ENCODE data around the gene AADAC. TPM values are rescaled to one million over a fixed set of nuclear protein-coding genes. Genes with fewer than 3 reads are reported as not detected.
"Not testable (repeated sequence)": the region's sequence is repeated elsewhere in the genome, so short reads cannot be mapped to it uniquely, and the experiment has no call there.

The AADAC gene, protein sequence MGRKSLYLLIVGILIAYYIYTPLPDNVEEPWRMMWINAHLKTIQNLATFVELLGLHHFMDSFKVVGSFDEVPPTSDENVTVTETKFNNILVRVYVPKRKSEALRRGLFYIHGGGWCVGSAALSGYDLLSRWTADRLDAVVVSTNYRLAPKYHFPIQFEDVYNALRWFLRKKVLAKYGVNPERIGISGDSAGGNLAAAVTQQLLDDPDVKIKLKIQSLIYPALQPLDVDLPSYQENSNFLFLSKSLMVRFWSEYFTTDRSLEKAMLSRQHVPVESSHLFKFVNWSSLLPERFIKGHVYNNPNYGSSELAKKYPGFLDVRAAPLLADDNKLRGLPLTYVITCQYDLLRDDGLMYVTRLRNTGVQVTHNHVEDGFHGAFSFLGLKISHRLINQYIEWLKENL
- not detected in 2 replicates for polyA plus RNA-seq
- polyA minus RNA-seq: not detected in 2 replicates

DNA sequence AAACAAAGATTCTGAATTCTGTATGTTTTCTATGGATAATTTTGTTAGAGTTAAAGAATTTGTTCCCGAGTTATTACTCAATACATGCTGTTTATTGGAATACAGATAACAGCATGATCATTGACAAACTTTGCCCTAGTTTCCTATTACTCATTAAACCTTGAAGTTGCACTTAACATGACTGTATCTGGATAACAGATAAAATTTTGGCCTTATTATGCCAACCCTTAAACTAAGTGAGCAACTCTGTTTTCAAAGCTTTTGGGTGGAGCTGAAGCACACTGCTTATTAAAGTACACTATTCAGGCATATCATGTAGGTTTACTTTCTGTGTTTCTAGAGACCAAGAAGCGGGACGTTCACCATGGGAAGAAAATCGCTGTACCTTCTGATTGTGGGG, at the start of gene AADAC:
AADAC (plus strand) TSS at position 318 of the 400 bp plus-strand sequence; CDS start at position 365, 47 bp downstream.
- Histone ChIP-seq H2AFZ (ENCODE audit: low read depth, low read length) (no peak within 1 kb of the TSS), H3K36me3 (ENCODE audit: insufficient read depth, low read length) (no peaks in the 10 kb centered on the region), H3K9me3 (ENCODE audit: low read length) (no peaks in the 10 kb centered on the region), H3K4me3 (ENCODE audit: low read length) (no peak within 1 kb of the TSS), H4K20me1 (ENCODE audit: insufficient read depth) (no peaks in the 10 kb centered on the region), H3K27me3 (ENCODE audit: insufficient read depth, low read depth, low read length) (no peaks in the 10 kb centered on the region), H3K79me2 (replicated peaks; ENCODE audit: insufficient read depth, low read length) (no peaks in the 10 kb centered on the region), H3K9ac (ENCODE audit: low read length) (no peak within 1 kb of the TSS), H3K27ac (ENCODE audit: low read length) (no peak within 1 kb of the TSS), H3F3A (ENCODE audit: insufficient read depth, low read length, poor library complexity, severe bottlenecking) (no peaks in the 10 kb centered on the region), H3K4me2 (ENCODE audit: low read length) (no peak within 1 kb of the TSS), H3K9me2 (ENCODE audit: insufficient read depth, low read length) (no peaks in the 10 kb centered on the region)
- TF ChIP-seq SMC3 (conservative IDR thresholded peaks at IDR 0.05; ENCODE audit: poor library complexity): no peak
- TF ChIP-seq, protein P1, sequence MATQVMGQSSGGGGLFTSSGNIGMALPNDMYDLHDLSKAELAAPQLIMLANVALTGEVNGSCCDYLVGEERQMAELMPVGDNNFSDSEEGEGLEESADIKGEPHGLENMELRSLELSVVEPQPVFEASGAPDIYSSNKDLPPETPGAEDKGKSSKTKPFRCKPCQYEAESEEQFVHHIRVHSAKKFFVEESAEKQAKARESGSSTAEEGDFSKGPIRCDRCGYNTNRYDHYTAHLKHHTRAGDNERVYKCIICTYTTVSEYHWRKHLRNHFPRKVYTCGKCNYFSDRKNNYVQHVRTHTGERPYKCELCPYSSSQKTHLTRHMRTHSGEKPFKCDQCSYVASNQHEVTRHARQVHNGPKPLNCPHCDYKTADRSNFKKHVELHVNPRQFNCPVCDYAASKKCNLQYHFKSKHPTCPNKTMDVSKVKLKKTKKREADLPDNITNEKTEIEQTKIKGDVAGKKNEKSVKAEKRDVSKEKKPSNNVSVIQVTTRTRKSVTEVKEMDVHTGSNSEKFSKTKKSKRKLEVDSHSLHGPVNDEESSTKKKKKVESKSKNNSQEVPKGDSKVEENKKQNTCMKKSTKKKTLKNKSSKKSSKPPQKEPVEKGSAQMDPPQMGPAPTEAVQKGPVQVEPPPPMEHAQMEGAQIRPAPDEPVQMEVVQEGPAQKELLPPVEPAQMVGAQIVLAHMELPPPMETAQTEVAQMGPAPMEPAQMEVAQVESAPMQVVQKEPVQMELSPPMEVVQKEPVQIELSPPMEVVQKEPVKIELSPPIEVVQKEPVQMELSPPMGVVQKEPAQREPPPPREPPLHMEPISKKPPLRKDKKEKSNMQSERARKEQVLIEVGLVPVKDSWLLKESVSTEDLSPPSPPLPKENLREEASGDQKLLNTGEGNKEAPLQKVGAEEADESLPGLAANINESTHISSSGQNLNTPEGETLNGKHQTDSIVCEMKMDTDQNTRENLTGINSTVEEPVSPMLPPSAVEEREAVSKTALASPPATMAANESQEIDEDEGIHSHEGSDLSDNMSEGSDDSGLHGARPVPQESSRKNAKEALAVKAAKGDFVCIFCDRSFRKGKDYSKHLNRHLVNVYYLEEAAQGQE (IDR thresholded peaks at IDR 0.05; ENCODE audit: borderline replicate concordance): no peak

DNA sequence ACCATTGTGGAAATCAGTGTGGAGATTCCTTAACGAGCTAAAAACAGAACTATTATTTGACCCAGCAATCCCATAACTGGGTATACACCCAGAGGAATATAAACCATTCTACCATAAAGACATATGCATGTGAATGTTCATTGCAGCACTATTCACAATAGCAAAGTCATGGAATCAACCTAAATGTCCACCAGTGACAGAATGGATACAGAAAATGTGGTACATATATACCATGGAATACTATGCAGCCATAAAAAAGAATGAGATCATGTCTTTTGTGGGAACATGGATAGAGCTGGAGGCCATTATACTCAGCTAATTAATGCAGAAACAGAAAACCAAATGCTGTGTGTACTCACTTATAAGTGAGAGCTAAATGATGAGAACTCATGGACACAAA, 49.2 kb upstream of the AADAC start:
- H4K20me1 ChIP-seq (ENCODE audit: insufficient read depth); H3K9me2 ChIP-seq (ENCODE audit: insufficient read depth, low read length); H3F3A ChIP-seq (ENCODE audit: insufficient read depth, low read length, poor library complexity, severe bottlenecking): not testable (repeated sequence)

GRCh38 chr3:151765685-151766084, 48.2 kb upstream of the AADAC start:
- Histone ChIP-seq H4K20me1 (ENCODE audit: insufficient read depth) (no peaks in the 10 kb centered on the region), H3K27ac (ENCODE audit: low read length) (no peak overlapping the region), H3K4me2 (ENCODE audit: low read length) (no peak overlapping the region), H3K27me3 (ENCODE audit: insufficient read depth, low read depth, low read length) (no peaks in the 10 kb centered on the region), H3F3A (ENCODE audit: insufficient read depth, low read length, poor library complexity, severe bottlenecking) (no peaks in the 10 kb centered on the region), H2AFZ (ENCODE audit: low read depth, low read length) (no peak overlapping the region), H3K79me2 (replicated peaks; ENCODE audit: insufficient read depth, low read length) (no peaks in the 10 kb centered on the region), H3K4me3 (ENCODE audit: low read length) (no peak overlapping the region), H3K9me3 (ENCODE audit: low read length) (no peaks in the 10 kb centered on the region), H3K9me2 (ENCODE audit: insufficient read depth, low read length) (no peaks in the 10 kb centered on the region), H3K9ac (ENCODE audit: low read length) (no peak overlapping the region), H3K36me3 (ENCODE audit: insufficient read depth, low read length) (no peaks in the 10 kb centered on the region)
- TF ChIP-seq SMC3 (conservative IDR thresholded peaks at IDR 0.05; ENCODE audit: poor library complexity) (no peak), TAF1 (IDR thresholded peaks at IDR 0.05; ENCODE audit: low read depth) (no peak), EZH2 (IDR thresholded peaks at IDR 0.05; ENCODE audit: borderline replicate concordance, insufficient read depth, low read length, poor library complexity, severe bottlenecking) (no peak), EP300 (conservative IDR thresholded peaks at IDR 0.05; ENCODE audit: poor library complexity, severe bottlenecking) (no peak)

More for the DNA sequence above, 49.2 kb upstream of the AADAC start:
- not testable (repeated sequence) for H3K36me3 ChIP-seq (ENCODE audit: insufficient read depth, low read length); H3K4me3 ChIP-seq (ENCODE audit: low read length); H3K9me3 ChIP-seq (ENCODE audit: low read length); H3K79me2 ChIP-seq (replicated peaks; ENCODE audit: insufficient read depth, low read length); H3K27ac ChIP-seq (ENCODE audit: low read length); H2AFZ ChIP-seq (ENCODE audit: low read depth, low read length); H3K4me2 ChIP-seq (ENCODE audit: low read length); H3K9ac ChIP-seq (ENCODE audit: low read length); H3K27me3 ChIP-seq (ENCODE audit: insufficient read depth, low read depth, low read length)
